NCI-H2227 (cell line): ENCODE results near the gene NT5DC4.

Source experiments
- DNase-seq: peaks from one replicate; lab custom pipeline; 2025; ENCODE audit not compliant: unreplicated experiment; lab: John Stamatoyannopoulos, UW

The NT5DC4 gene

DNA sequence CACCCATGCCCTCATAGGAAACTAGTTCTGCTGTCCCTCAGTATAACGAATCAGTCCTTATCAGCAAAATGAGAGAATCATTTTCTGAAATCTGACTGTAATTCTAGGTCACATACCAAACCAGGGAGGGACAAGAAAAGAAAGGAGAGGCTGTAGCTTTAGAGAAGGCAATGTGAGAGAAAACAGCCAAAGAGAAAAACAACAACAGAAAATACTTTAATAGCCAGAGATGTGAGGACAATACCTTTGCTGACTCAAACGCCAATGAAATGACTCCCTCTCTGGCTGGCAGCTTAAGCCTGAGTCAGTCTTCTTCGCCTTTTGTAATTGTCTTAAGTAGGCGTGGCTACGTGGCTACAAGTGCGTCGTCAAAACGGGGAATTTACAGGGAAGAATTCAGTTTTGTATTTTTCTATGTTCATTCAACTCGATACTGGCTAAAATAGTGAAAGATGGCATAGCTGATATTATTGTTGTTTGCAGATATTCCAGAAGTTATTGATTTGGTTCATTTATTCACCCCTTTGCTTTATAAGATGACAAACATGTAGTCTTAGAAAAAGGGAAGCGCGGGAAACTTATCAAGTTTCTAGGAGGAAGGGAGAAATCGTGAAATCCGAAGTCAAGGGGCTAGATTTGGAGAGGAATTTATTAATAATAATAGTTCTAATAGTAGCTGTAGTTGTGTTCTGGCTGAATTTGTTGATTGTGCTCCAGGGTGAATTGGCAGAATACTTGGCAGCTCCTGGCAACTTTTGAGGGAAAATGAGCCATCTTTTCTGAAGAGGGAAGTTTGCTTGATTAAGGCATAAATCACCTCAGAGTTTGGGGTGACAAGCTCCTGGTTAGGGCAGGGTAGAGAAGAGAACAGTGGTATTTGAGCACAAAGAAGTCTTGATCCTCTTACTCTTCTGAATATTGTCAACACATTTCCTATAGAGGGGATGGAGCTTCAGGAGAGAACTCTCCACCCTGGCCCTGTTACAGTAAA lies 63.7 kb downstream of the NT5DC4 start, which contains the start of gene IL1A:
Gene IL1A (minus strand): TSS at position 295 of the 991 bp plus-strand sequence. CDS start 723 bp downstream, outside the sequence.
- peak; percentile 48 for DNase-seq

DNA sequence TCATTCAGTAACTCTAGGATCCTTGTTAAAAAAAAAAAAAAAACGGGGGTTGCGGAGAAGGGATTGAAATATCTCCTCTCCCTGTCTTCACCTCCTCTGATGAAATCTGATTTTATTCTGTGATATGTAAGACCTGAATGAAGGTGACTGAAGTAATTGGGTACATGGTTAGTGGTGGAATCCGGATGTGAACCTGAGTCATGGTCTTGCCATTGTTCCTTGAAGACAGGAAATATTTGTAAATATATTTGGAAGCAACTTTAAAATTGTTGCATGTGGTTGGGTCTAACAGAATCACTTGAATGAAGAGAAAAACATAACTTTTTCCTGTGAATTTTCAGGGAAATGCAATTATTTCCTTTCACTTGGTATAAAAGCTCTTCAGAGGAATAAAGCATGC lies 66.5 kb downstream of the NT5DC4 start:
- DNase-seq, result no peak

DNA sequence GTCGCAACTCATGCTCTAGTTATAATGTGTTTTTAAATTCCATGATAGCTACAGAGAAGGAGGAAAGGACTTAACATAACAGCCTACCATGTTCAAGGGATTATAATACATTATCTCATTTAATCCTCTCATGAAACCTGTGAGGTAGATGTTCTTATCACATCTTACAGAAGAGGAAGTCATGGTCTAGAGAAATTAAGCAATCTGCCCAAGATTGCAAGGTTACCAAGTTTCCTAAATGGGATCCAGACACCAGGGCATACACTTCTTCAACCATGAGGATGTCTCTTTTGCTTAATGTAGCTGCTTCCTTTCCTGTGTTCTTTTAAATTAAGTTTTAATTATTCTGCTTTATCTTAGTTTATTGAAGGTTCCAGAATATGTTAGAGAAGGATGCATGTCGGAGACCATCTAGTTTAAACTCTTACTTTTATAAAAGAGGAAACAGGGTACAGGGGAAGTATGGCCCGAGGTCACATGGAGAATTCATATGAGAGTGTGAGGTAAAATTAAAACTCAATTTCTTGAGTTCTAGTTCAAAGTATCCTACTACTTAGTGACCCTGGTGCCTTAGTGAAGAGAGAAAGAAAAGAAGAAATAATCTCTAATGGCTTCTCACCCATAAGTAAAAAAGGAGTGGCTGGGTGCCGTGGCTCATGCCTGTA lies 67.0 kb downstream of the NT5DC4 start:
- DNase-seq, result no peak

DNA sequence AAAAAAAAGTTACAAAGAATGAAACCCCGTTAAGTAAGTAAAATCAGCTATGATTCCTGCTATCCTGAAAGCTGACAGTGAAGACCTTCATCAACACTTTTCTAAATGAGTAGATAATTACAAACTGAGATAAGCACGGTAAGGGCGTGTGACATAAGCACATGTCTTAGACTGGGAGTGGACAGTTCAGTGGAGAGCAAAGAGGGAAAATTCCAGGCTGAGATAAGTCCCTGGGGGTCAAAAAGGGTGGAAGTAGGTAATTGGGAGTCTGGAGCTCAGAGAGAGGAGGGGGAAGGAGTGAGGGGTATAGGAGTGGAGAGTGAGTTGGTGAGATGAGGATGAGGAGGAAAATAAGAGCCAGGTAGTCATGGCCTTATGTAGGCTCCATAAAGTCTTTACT lies 67.8 kb downstream of the NT5DC4 start:
- no peak for DNase-seq
